IPS DF 6.9 (cell line): ENCODE results near the gene GPR39.

Experiments used
- DNase-seq: peaks from one replicate; pipeline ENCODE4 v3.0.0-alpha.2; 2013; ENCODE audit warnings: low read depth, low spot score
- H3K27ac ChIP-seq: one replicate; pipeline ENCODE4 v1.5.1; 2013; ENCODE audit warnings: low read length, control low read depth
- H3K27me3 ChIP-seq: 2 replicates; pipeline ENCODE4 v1.6.1; 2013; ENCODE audit warnings: mild to moderate bottlenecking, low read length; ENCODE audit not compliant: control insufficient read depth, insufficient read depth
- H3K36me3 ChIP-seq: 2 replicates; pipeline ENCODE4 v1.6.1; 2013; ENCODE audit warnings: low read length; ENCODE audit not compliant: control insufficient read depth, insufficient read depth
- H3K4me1 ChIP-seq: 2 replicates; pipeline ENCODE4 v1.6.1; 2013; ENCODE audit warnings: low read length; ENCODE audit not compliant: control insufficient read depth, insufficient read depth
- H3K4me3 ChIP-seq: 2 replicates; pipeline ENCODE4 v1.5.1; 2013; ENCODE audit warnings: mild to moderate bottlenecking, low read length
- H3K9me3 ChIP-seq: 2 replicates; pipeline ENCODE4 v1.6.1; 2013; ENCODE audit warnings: low read length, inconsistent platforms; ENCODE audit not compliant: control insufficient read depth, insufficient read depth
- WGBS: extraction: QIAGEN DNeasy Blood & Tissue Kit; methylation state at CpG from one replicate; pipeline ENCODE4 v1.1.7; 2013; ENCODE audit warnings: mixed read lengths, missing lambda C conversion rate; ENCODE audit not compliant: insufficient read length, insufficient coverage; 5-methylcytosine and 5-hydroxymethylcytosine counted together

Gene GPR39

DNA sequence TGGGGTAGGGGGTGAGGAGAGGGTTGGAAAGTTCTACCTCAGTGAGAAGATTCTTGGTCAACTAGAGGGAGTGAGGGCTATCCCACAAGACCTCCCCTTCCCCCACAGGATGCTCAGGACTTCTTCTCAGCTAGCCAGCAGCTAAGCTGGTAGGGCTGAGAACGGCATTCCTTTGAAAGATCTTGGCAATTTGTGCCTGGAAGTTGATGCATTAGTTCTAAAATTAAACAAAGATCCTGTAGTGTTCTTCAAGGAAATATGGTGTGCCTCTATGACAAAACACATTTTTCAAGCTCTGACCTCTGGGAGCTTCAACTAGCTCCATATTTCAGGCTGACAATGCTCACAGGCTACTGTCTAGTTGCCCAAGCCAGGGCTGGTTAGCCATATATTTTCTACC lies 251.1 kb downstream of the GPR39 start:
- Histone ChIP-seq H3K9me3 (no peaks in the 10 kb centered on the region), H3K27me3 (peaks cover 14% of the 10 kb centered on the region), H3K36me3 (no peaks in the 10 kb centered on the region), H3K4me1 (0 out of 2 replicates have a peak, but pooled peaks cover 2% of the 10 kb centered on the region), H3K4me3 (no peak overlapping the region), H3K27ac (no peak overlapping the region)
- no CpG with 5 or more reads among the region's 1 CpG for WGBS
- DNase-seq: no peak

DNA sequence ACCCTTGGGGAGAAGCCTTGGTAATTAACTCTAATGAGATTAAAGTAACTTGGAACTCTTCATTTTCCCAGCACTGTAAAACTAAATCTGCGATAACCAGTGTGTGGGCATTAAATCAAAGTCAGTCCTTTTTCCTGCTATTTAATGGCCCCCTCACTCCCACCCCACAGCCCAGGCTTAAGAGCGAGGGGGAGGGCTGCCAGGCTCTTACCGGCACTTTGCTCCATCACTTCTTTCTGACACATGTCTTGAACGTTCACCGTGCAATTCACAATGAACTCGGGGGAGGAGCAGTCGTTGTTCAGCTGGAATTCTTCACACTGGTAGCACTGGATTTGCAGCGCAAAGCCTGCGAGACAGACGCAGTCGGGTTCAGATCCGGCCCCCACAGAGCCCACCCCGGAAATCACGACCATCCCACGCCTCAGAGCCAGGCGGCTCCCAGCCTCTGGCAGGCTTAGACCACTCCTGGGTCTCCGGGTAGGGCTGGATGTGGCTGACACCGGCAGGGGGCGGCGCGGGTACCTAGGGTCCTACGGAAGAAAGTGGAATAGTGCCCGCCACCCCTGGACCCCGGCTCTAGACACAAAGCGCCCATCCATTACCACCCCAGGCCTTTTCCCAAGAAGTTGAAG lies 251.7 kb downstream of the GPR39 start:
- no peak overlapping the region for H3K27ac ChIP-seq
- DNase-seq: no peak
- peaks cover 14% of the 10 kb centered on the region for H3K27me3 ChIP-seq
- WGBS: no CpG with 5 or more reads among the region's 25 CpGs
- H3K4me3 ChIP-seq: peak overlapping the region; percentile 5; the same call in 1 of the 2 replicates
- H3K9me3 ChIP-seq: no peaks in the 10 kb centered on the region
- 0 out of 2 replicates have a peak, but pooled peaks cover 2% of the 10 kb centered on the region for H3K4me1 ChIP-seq
- H3K36me3 ChIP-seq: no peaks in the 10 kb centered on the region

DNA sequence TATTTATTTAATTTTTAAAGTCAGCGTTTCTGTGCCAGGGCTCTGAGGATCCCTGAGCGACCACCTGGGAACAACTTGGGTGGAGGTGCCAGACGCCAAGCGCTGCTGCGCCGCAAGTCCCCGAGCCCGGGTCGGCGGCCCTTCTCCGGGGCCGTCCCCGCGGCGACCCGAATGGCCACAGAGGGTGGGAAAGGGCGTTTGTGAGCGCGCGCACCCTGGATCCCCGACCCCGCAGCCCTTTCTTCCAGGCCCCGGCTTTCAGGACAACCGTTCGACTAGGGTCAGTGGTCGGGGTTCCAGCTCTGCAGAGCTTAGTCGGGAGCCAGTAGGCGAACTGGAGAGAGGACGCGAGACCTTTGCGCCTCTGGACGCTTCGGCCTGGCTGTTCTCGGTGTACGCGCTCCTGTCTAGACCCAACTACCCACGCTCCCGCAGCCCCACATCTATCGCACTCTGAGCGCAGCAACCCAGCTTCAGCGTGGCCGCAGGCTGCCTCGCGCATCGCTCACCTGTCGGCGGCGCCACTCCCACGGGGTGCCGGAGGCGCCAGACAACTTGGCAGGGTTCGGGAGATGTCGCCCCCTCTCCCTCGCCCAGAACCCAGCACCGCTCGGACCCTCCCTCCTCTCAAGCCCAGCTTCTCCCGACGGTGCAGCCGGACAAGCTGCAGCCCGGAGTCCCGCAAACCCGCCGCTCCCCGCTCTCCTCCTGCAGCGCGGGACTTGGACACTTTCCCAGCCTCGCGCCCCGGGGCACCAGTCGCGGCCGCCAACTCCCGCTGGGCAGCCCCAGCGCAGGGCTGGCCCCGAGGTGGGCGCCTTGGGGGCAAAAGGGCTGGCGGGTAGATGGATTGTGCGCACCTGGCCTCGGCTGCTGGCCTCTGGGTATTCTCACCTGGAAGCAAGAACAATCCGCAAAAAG lies 252.6 kb downstream of the GPR39 start:
- no peaks in the 10 kb centered on the region for H3K9me3 ChIP-seq
- no peaks in the 10 kb centered on the region for H3K36me3 ChIP-seq
- H3K27ac ChIP-seq: no peak overlapping the region
- peak overlapping the region; percentile 65; the same call in 1 of the 2 replicates for H3K4me3 ChIP-seq
- peaks cover 14% of the 10 kb centered on the region for H3K27me3 ChIP-seq
- WGBS: no CpG with 5 or more reads among the region's 80 CpGs
- 0 out of 2 replicates have a peak, but pooled peaks cover 2% of the 10 kb centered on the region for H3K4me1 ChIP-seq
- DNase-seq: no peak

DNA sequence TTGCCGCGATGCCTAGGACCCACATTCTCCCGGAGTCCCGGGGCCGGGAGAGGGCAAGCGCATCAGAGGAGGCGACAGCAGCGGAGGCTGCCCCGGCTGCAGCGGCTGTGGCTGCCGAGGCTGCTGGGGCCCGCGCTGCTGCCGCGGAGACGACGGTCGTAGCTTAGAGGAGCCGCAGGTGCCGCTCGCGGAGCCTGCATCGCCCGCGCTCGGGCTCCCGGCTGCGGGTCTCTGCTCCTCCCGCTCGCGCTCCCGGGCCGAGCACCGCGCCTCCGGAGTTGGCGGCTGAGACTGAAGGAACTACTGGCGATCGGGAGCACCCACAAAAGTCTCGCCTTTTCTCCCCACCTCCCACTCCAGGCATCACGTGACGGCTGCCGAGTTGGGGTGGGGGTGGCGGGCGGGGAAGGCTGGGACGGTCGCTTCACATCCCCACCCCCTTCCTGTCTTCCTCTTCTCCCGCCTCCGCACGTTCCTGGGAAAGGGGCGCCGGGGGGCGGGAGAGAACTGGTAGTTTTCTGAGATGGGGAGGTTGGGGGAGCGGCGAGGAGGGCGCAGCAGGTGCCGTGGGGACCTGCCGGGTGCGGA lies 253.4 kb downstream of the GPR39 start, which contains the start of gene LYPD1:
LYPD1 (minus strand) TSS at position 298 of the 588 bp plus-strand sequence; CDS start at position 25, 273 bp downstream.
- no peaks in the 10 kb centered on the region for H3K36me3 ChIP-seq
- H3K27ac ChIP-seq: no peak within 1 kb of the TSS
- WGBS: no CpG with 5 or more reads among the region's 59 CpGs
- H3K4me3 ChIP-seq: peak within 1 kb of the TSS; percentile 65; the same call in 1 of the 2 replicates
- H3K9me3 ChIP-seq: no peaks in the 10 kb centered on the region
- DNase-seq: no peak
- H3K27me3 ChIP-seq: peaks cover 14% of the 10 kb centered on the region
- 0 out of 2 replicates have a peak, but pooled peaks cover 2% of the 10 kb centered on the region for H3K4me1 ChIP-seq

DNA sequence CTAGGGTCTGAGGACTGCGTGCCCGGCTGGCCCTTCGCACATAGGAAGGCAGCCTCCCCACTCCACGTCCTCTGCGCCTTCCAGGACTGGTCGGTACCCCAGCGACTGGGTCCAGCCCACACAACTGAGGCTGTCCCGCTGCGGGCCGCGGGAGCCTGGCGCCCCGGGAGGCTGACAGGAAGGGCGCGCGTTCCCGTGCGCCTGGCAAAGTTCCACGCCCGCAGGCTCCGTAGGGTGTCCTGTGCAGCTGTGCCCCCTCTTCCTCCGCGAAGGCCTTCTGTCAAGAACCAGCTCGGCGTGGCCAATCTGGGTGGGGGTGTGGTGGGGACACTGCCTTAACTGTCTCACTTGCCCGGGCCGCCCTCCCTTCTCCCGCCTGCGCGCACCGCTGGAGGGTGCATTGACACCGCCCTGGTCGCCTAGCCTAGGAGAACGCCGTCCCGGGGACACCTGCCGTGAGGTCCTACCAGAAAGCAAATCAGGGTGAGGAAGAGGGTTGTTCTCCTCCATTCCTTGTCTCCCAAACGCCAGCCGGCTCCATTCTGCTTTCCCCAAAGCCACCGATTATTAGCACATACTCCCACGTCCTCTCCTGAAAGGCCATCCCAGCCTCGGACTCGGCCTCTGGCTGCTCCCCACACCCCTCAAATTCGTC lies 254.0 kb downstream of the GPR39 start:
- H3K27ac ChIP-seq: no peak overlapping the region
- H3K4me3 ChIP-seq: peak overlapping the region; percentile 65; the same call in 1 of the 2 replicates
- 0 out of 2 replicates have a peak, but pooled peaks cover 2% of the 10 kb centered on the region for H3K4me1 ChIP-seq
- no peaks in the 10 kb centered on the region for H3K9me3 ChIP-seq
- DNase-seq: no peak
- no CpG with 5 or more reads among the region's 44 CpGs for WGBS
- H3K36me3 ChIP-seq: no peaks in the 10 kb centered on the region
- peaks cover 14% of the 10 kb centered on the region for H3K27me3 ChIP-seq

DNA sequence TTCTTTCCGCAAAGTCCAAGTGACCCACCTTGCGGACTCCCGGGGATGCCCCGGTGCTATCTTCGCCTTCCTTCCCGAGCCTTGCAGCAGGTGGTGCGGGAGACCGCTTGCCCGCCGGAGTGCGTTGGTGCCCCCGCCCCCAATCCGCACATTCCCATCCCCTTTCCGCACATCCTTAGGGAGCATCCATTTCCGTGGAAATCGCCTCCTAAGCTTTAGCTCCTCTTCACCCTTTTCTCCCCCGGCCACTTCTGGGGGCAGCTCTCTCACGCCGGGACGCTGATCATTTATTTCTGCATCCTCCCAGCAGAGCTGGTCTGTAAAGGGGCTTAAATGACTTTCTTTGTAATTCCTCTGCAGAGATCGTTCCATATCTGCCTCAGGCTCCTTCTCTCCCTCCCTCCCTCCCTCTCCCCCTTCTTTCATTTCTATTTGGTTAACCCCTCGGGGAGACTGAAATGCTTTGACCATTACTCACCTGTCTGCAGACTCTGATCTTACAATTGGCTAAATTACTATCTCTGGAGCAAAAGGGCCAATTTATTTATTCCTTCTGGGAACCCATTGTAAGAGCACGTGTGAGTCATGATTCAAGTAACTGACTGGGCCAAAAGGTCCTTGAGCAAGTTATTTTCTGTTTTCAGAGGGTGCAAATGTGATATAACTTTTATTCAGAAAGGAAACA lies 254.7 kb downstream of the GPR39 start:
- Histone ChIP-seq H3K4me3 (peak overlapping the region; percentile 65; the same call in 1 of the 2 replicates), H3K4me1 (0 out of 2 replicates have a peak, but pooled peaks cover 2% of the 10 kb centered on the region), H3K9me3 (no peaks in the 10 kb centered on the region), H3K27ac (no peak overlapping the region), H3K36me3 (no peaks in the 10 kb centered on the region), H3K27me3 (peaks cover 14% of the 10 kb centered on the region)
- no CpG with 5 or more reads among the region's 23 CpGs for WGBS
- DNase-seq: no peak

DNA sequence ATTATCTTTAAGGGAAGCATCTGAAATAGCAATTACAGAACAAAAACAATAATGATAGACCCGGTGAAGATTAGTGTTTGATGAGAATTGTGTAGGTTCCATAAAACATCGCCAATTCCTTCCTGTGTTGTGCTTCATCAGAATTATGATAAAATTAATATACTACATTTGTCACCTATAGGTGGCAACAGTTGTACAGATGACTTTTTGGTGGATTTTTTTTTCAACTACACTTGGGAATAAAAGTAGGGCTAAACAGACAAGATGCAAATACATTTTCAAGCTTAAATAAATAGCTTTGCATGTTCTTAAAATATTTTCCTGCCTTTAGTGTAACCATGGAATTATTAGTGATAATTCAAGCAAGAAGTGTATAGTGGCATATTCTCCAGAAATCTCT lies 260.4 kb downstream of the GPR39 start:
- Histone ChIP-seq H3K27ac (no peak overlapping the region), H3K36me3 (no peaks in the 10 kb centered on the region), H3K9me3 (no peaks in the 10 kb centered on the region), H3K4me1 (no peaks in the 10 kb centered on the region), H3K4me3 (no peak overlapping the region), H3K27me3 (no peaks in the 10 kb centered on the region)
- no CpG with 5 or more reads among the region's 2 CpGs for whole genome bisulfite sequencing
- no peak for DNase-seq

DNA sequence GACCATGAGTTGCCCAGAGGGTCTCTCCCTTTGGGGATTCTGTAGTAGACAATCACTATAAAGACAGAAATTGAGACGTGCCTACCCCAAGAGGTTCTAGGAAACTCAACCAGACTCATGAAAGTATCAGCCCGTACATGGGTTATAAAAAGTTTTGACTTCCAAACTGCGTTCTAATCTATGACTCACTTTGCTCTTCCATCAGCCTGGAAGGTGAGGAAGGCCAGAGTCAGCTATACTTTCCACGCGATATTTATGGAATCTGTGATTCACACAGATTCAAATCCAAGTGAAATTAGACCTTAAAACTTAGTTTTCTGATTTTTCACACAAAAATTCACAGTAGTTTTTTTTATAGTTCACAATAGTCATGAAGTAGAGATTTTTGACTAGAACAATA lies 261.1 kb downstream of the GPR39 start:
- no peaks in the 10 kb centered on the region for H3K4me1 ChIP-seq
- no peaks in the 10 kb centered on the region for H3K36me3 ChIP-seq
- DNase-seq: no peak
- H3K27ac ChIP-seq: no peak overlapping the region
- H3K9me3 ChIP-seq: no peaks in the 10 kb centered on the region
- WGBS: no CpG with 5 or more reads among the region's 5 CpGs
- H3K4me3 ChIP-seq: no peak overlapping the region
- no peaks in the 10 kb centered on the region for H3K27me3 ChIP-seq

DNA sequence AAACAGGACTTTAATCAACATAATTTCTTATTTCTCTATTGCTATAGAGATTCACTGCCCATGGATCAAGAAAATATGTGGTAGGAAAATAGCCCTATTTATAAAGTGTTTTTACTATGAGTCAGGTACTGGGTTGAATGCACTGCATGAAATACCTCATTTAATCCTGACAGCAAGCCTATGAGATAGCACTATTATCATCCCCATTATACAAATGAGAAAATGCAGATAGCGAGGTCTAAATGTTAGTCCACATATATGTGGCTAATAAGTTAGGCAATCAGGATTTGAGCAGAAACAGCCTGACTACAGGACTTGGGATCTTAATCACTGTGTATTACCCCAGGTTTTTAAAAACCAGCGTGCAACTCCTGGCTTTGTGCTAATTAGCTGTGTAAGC lies 261.9 kb downstream of the GPR39 start:
- Histone ChIP-seq H3K27me3 (no peaks in the 10 kb centered on the region), H3K27ac (no peak overlapping the region), H3K4me3 (no peak overlapping the region), H3K4me1 (no peaks in the 10 kb centered on the region), H3K9me3 (no peaks in the 10 kb centered on the region), H3K36me3 (no peaks in the 10 kb centered on the region)
- DNase-seq: no peak
- no CpG with 5 or more reads among the region's 2 CpGs for WGBS
